ENCODE results near the gene CASS4.
A peak's percentile ranks its signal among the peaks of the same experiment; 100 is the strongest.
"Not testable (repeated sequence)": the region's sequence is repeated elsewhere in the genome, so short reads cannot be mapped to it uniquely, and the experiment has no call there.

The CASS4 gene

GRCh38 chr20:56385130-56385529 is 26.9 kb upstream of the CASS4 start:
- no peaks in the 10 kb centered on the region for H3K27me3 ChIP-seq (ENCODE audit: control insufficient read depth, insufficient read depth, low read length)
- no peak overlapping the region for H2AFZ ChIP-seq
- H3K36me3 ChIP-seq (ENCODE audit: control insufficient read depth, insufficient read depth, low read length) = no peaks in the 10 kb centered on the region
- H3K4me1 ChIP-seq = no peaks in the 10 kb centered on the region
- H3K9ac ChIP-seq = no peak overlapping the region
- H3K4me3 ChIP-seq (ENCODE audit: low read depth, low read length) = no peak overlapping the region
- H3K4me2 ChIP-seq (ENCODE audit: low read length) = no peak overlapping the region
- H3K79me2 ChIP-seq = no peaks in the 10 kb centered on the region
- no peaks in the 10 kb centered on the region for H3K9me3 ChIP-seq (ENCODE audit: control insufficient read depth, low read length)
- no peak overlapping the region for H3K27ac ChIP-seq
- no peak for TF ChIP-seq CTCF (IDR thresholded peaks at IDR 0.05)

- Histone ChIP-seq H3K9ac (no peak overlapping the region), H2AFZ (no peak overlapping the region), H3K4me2 (ENCODE audit: low read length) (peak overlapping the region; percentile 16), H3K36me3 (ENCODE audit: control insufficient read depth, insufficient read depth, low read length) (no peaks in the 10 kb centered on the region), H3K27me3 (ENCODE audit: control insufficient read depth, insufficient read depth, low read length) (no peaks in the 10 kb centered on the region), H3K27ac (no peak overlapping the region), H3K79me2 (no peaks in the 10 kb centered on the region), H3K9me3 (ENCODE audit: control insufficient read depth, low read length) (no peaks in the 10 kb centered on the region), H3K4me1 (no peaks in the 10 kb centered on the region), H3K4me3 (ENCODE audit: low read depth, low read length) (no peak overlapping the region)
- no peak for TF ChIP-seq CTCF (IDR thresholded peaks at IDR 0.05)
Measured at GRCh38 chr20:56386219-56386618, 25.8 kb upstream of the CASS4 start.

GRCh38 chr20:56388882-56389281 is 23.2 kb upstream of the CASS4 start:
- Histone ChIP-seq H3K79me2 (peaks cover 3% of the 10 kb centered on the region), H3K36me3 (ENCODE audit: control insufficient read depth, insufficient read depth, low read length) (no peaks in the 10 kb centered on the region), H3K27ac (no peak overlapping the region), H3K4me1 (peaks cover 4% of the 10 kb centered on the region), H3K4me3 (ENCODE audit: low read depth, low read length) (no peak overlapping the region), H3K9me3 (ENCODE audit: control insufficient read depth, low read length) (no peaks in the 10 kb centered on the region), H3K4me2 (ENCODE audit: low read length) (no peak overlapping the region), H3K27me3 (ENCODE audit: control insufficient read depth, insufficient read depth, low read length) (no peaks in the 10 kb centered on the region), H3K9ac (no peak overlapping the region), H2AFZ (no peak overlapping the region)
- TF ChIP-seq CTCF (IDR thresholded peaks at IDR 0.05) = no peak

GRCh38 chr20:56389807-56390206 is 22.3 kb upstream of the CASS4 start:
- H3K4me3 ChIP-seq (ENCODE audit: low read depth, low read length) = no peak overlapping the region
- no peak for TF ChIP-seq CTCF (IDR thresholded peaks at IDR 0.05)

GRCh38 chr20:56390396-56390795 is 21.7 kb upstream of the CASS4 start:
- not testable (repeated sequence) for H3K79me2 ChIP-seq; H3K36me3 ChIP-seq (ENCODE audit: control insufficient read depth, insufficient read depth, low read length); H2AFZ ChIP-seq; H3K9me3 ChIP-seq (ENCODE audit: control insufficient read depth, low read length); H3K4me2 ChIP-seq (ENCODE audit: low read length); H3K9ac ChIP-seq; H3K4me3 ChIP-seq (ENCODE audit: low read depth, low read length); H3K4me1 ChIP-seq; H3K27ac ChIP-seq; H3K27me3 ChIP-seq (ENCODE audit: control insufficient read depth, insufficient read depth, low read length)

More at GRCh38 chr20:56389807-56390206, 22.3 kb upstream of the CASS4 start:
- H3K4me1 ChIP-seq = peaks cover 7% of the 10 kb centered on the region
- H3K27ac ChIP-seq = no peak overlapping the region
- no peaks in the 10 kb centered on the region for H3K9me3 ChIP-seq (ENCODE audit: control insufficient read depth, low read length)
- no peak overlapping the region for H2AFZ ChIP-seq
- no peaks in the 10 kb centered on the region for H3K27me3 ChIP-seq (ENCODE audit: control insufficient read depth, insufficient read depth, low read length)
- peaks cover 5% of the 10 kb centered on the region for H3K79me2 ChIP-seq
- H3K9ac ChIP-seq = no peak overlapping the region
- no peak overlapping the region for H3K4me2 ChIP-seq (ENCODE audit: low read length)
- no peaks in the 10 kb centered on the region for H3K36me3 ChIP-seq (ENCODE audit: control insufficient read depth, insufficient read depth, low read length)
